ENCODE data around the gene LONP2.
"Not testable (repeated sequence)": the region's sequence is repeated elsewhere in the genome, so short reads cannot be mapped to it uniquely, and the experiment has no call there.

GRCh38 chr16:48402547-48402946 lies 158.4 kb downstream of the LONP2 start:
- not testable (repeated sequence) for TF ChIP-seq CTCF, POLR2A (IDR thresholded peaks at IDR 0.05)
